Coronary artery (tissue), 2 donors: ENCODE results near the gene QSER1.

Experiments
- DNase-seq: peaks from one replicate; pipeline ENCODE4 v3.0.0-alpha.2; 2017; ENCODE audit warnings: low spot score
- H3K27ac ChIP-seq, 2 donors: fragments of 200-600 bp; sonication (generic); one replicate each; pipeline ENCODE4 v1.5.1; 2016 to 2019
- H3K4me3 ChIP-seq: fragments of 200-600 bp; sonication (generic); 2 replicates; pipeline ENCODE4 v1.5.1; 2016; ENCODE audit warnings: mild to moderate bottlenecking, moderate library complexity
- CTCF ChIP-seq: fragments of 200-600 bp; sonication (generic); IDR thresholded peaks from one replicate; pipeline ENCODE4 v1.5.1; 2019; ENCODE audit warnings: antibody characterized with exemption

Gene QSER1

GRCh38 chr11:32913445-32913844 lies 20.8 kb downstream of the QSER1 start:
- no peak for TF ChIP-seq CTCF
- no peak for DNase-seq
- no peak overlapping the region for H3K4me3 ChIP-seq
- no peak overlapping the region for H3K27ac ChIP-seq

GRCh38 chr11:32916361-32916760 lies 23.8 kb downstream of the QSER1 start:
- Histone ChIP-seq H3K27ac (no peak overlapping the region), H3K4me3 (no peak overlapping the region)
- no peak for TF ChIP-seq CTCF
- no peak for DNase-seq

GRCh38 chr11:32916994-32917393 lies 24.4 kb downstream of the QSER1 start:
- no peak for TF ChIP-seq CTCF
- H3K4me3 ChIP-seq: no peak overlapping the region
- H3K27ac ChIP-seq: no peak overlapping the region
- DNase-seq: no peak

GRCh38 chr11:32918427-32918826 lies 25.8 kb downstream of the QSER1 start:
- no peak overlapping the region for H3K4me3 ChIP-seq
- H3K27ac ChIP-seq: no peak overlapping the region
- TF ChIP-seq CTCF: no peak
- no peak for DNase-seq

- no peak overlapping the region for H3K27ac ChIP-seq
- no peak for TF ChIP-seq CTCF
- no peak overlapping the region for H3K4me3 ChIP-seq
- DNase-seq: no peak
Observed at GRCh38 chr11:32919338-32919737, 26.7 kb downstream of the QSER1 start.

- no peak overlapping the region for H3K4me3 ChIP-seq
- DNase-seq: no peak
- no peak overlapping the region for H3K27ac ChIP-seq
- no peak for TF ChIP-seq CTCF
Observed at GRCh38 chr11:32920570-32920969, 28.0 kb downstream of the QSER1 start.

- no peak for DNase-seq
- H3K4me3 ChIP-seq: no peak overlapping the region
- H3K27ac ChIP-seq: no peak overlapping the region
- no peak for TF ChIP-seq CTCF
Observed at GRCh38 chr11:32921204-32921603, 28.6 kb downstream of the QSER1 start.
